Measurements from ENCODE around the gene CEP112.
A peak's percentile ranks its signal among the peaks of the same experiment; 100 is the strongest.

Gene CEP112

DNA sequence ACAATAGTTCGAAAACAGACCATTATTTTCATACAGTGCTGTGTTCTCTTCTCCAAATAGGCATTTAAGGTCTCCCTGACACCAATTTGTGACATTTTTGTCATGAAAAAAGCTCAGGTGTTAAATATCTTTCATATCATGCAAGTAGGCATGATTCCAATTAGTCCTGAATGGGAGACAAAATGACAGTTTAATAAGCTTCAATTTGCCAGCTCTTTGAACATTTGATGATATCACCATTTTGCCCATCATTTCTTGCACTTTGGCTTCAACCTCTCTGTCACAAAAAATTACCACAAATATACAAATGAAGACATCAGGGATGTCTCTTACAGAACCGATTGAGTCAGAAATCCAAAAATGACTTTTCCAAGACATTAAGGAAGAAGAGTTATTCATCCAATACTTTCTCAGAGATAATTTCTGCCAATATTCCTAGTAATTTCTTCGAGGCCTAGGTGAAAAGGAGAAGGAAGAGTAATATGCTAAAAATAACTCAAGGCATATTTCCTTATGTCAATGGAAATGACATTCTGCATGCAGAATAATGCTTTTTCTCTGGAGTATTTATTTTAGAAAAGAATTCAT, 298.1 kb downstream of the CEP112 start:
- DNase-seq (ENCODE audit: low read depth, low spot score) = no peak

DNA sequence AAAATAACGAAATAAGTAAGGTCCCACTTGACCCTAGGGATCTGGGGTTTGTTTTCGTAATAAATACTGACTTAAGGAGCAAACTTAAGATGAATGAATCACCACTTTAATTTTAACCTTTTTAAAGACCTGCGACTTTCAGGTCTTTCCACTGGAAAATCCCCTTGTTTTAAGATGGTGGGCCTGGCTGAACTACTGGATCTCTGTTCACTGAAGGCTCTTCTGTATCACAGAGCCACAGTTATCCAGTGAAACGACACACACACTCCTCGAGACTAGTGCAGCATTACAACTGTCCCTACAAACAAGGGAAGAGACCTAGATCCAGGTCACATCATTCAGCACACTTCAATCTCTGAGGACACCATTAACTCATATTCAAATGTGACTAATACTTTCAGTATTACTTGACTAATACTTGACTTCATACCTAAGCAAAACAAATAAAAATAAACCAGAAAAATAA, 299.0 kb downstream of the CEP112 start:
- DNase-seq (ENCODE audit: low read depth, low spot score) = no peak

GRCh38 chr17:65891231-65891735, 300.6 kb downstream of the CEP112 start:
- DNase-seq (ENCODE audit: low read depth, low spot score) = no peak

GRCh38 chr17:65888649-65889048, 303.3 kb downstream of the CEP112 start:
- DNase-seq (ENCODE audit: low read depth, low spot score) = peak; percentile 77

- peak; percentile 31 for DNase-seq (ENCODE audit: low read depth, low spot score)
Measured at GRCh38 chr17:65886315-65887245, 305.4 kb downstream of the CEP112 start.

DNA sequence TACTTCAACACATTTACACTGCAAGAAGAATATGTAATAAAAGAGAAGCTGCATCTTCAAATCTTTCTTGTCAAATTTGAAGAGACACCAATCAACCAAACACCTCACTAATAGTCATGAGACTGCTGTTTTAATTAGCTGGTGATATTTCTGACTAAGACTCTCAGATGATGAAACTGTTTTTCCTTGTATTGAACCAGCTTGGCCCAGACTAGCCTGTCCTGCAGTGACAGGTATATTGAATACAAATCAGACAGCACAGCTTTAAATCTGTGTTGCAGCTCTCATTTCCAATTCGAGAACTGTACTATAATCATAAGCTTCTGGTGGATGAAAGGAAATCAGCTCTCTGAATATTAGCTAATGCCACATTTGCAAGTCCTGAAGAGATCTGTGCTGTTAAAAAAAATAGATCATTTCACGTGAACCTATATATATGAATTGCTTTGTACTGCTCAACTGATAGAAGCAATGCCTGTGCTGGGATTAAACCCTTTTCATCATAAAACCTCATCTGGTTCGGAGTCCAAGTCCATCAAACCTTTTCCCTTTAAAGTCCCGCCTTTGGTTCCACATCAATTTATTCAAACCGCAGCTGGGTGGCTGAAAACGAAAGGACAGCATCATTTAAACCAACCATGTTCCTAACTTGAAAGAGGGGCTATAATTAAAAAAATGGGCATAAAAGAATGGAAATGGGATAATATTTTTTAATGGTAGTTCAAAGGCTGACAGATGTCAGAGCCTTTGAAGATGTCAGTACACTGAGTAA, 306.2 kb downstream of the CEP112 start:
- no peak for DNase-seq (ENCODE audit: low read depth, low spot score)

- no peak for DNase-seq (ENCODE audit: low read depth, low spot score)
Measured at GRCh38 chr17:65876985-65877384, 314.9 kb downstream of the CEP112 start.

DNA sequence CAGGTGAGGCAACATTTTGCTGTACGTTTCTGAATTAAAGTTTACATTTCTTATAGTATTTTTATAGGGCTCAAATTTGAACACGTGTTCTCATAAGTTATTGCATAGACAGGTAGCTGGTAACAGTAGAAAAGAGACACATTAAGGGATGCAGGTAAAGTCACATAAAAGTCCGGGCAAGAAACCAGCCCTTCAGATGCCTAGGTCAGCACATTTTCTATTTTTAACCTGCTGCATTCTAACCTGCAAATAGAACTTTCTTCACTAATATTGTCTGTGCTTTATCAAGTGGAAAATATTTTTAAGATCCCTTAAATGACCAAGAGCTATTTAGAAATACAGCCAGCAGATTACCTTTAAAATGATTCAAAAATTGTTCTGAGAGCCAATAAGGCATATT, 323.1 kb downstream of the CEP112 start:
- DNase-seq (ENCODE audit: low read depth, low spot score) = no peak

- DNase-seq (ENCODE audit: low read depth, low spot score) = no peak
Measured at GRCh38 chr17:65867014-65867413, 324.9 kb downstream of the CEP112 start.

DNA sequence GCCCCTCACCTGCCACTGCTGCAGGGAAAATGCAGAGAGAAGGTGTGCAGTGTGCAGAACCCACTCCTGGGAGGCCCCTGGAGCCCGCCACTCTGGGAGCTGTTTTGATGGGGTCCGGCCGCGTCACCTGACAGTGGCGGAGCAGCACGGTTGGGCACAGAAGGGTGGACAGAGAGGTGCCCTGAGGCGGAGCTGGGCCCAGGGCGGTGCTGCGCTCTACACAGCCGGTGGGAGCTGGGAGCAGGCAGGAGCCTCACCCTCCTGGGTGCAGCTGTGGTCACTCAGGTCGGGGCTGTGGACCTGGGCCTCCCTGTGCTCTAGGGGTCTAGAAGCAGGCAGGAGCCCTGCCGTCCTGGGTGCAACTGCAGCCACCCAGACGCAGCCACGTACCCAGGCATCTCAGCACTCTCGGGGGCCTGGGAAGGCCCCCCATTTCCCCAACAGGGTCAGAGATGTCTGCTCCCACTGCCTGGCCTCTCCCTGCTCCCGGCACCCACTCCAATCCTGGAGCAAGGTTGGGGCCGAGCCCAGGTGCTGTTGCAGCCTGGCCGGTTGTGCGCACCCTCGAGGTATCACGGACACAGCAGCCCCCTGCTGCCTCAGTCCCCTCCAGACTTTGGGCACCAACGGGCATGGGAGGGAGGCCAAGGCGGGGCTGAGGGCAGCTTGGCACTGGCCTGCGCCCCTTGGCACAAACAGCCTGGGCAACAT, 326.1 kb downstream of the CEP112 start:
- no peak for DNase-seq (ENCODE audit: low read depth, low spot score)

- no peak for DNase-seq (ENCODE audit: low read depth, low spot score)
Measured at GRCh38 chr17:65864394-65864793, 327.5 kb downstream of the CEP112 start.

- DNase-seq (ENCODE audit: low read depth, low spot score) = no peak
Measured at GRCh38 chr17:65857718-65858117, 334.2 kb downstream of the CEP112 start.

DNA sequence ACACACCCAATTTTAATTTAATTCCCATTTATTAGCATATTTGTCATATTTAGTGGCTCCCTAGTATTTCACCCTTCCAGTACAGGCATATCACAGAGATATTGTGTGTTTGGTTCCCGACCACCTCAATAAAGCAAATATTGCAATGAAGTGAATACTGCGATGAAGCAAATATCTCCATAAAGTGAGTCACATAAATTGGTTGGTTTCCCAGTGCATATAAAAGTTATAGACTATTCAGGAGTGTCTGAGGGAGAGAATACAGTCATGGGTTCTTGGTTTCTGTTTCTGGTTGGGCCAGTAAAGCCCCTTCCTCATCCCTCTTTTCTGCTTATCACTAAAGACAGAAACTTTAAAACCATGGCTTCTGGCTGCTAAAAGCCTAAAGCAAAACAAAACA, 335.1 kb downstream of the CEP112 start:
- no peak for DNase-seq (ENCODE audit: low read depth, low spot score)

GRCh38 chr17:65855675-65856074, 336.3 kb downstream of the CEP112 start:
- no peak for DNase-seq (ENCODE audit: low read depth, low spot score)

DNA sequence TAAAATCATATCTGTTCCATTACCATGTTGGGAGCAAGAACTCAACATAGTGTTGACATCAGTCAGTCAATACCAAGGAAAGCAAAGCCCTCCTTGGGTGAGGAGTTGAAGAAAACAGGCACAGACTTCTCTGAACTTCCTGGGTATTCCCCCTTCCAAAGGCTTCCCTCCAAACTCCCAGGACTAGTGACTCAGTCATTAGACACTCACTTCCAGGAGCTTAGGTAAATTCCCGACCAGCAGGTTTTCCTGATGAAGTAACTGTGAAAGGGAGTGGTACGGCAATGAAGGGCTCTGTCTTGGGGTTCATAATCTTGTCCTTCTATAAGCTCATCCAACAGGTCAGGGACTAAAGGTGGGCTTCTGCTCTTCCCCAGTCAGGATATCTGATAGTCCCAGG, 336.7 kb downstream of the CEP112 start:
- peak; percentile 56 for DNase-seq (ENCODE audit: low read depth, low spot score)

- DNase-seq (ENCODE audit: low read depth, low spot score) = no peak
Measured at GRCh38 chr17:65853816-65854215, 338.1 kb downstream of the CEP112 start.

- no peak for DNase-seq (ENCODE audit: low read depth, low spot score)
Measured at GRCh38 chr17:65852911-65853310, 339.0 kb downstream of the CEP112 start.

DNA sequence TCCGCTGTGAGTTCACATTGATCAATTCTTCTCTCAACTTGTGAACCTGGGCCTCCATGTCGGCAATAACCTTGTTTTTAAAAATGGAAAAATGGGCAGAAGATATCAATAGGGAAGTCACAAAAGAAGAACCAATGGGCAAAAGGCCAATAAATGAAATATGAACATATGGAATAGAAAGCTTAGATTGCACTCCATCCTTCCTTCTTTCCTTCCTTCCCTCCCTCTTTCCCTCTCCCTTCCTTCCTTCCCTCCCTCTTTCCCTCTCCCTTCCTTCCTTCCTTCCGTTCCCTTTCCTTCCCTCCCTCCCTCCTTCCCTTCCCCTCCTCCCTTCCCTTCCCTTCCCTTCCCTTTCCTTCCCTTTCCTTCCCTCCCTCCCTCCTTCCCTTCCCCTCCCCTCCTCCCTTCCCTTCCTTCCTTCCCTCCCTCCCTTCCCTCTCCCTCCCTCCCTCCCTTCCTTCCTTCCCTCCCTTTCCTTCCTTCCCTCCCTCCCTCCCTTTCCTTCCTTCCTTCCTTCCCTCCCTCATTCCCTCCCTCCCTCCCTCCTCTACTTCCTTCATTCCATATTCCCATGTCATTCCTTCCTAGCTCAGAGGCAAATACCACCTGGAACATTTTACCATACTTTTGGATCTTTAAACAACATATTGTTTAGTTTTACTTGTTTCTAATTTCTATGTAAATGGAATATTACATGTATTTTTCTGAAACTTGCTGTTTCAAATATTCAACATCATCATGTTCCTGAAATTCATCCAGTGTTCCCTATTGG, 339.8 kb downstream of the CEP112 start:
- DNase-seq (ENCODE audit: low read depth, low spot score) = no peak

GRCh38 chr17:65850486-65850885, 341.4 kb downstream of the CEP112 start:
- no peak for DNase-seq (ENCODE audit: low read depth, low spot score)

- no peak for DNase-seq (ENCODE audit: low read depth, low spot score)
Measured at GRCh38 chr17:65848751-65849150, 343.2 kb downstream of the CEP112 start.

DNA sequence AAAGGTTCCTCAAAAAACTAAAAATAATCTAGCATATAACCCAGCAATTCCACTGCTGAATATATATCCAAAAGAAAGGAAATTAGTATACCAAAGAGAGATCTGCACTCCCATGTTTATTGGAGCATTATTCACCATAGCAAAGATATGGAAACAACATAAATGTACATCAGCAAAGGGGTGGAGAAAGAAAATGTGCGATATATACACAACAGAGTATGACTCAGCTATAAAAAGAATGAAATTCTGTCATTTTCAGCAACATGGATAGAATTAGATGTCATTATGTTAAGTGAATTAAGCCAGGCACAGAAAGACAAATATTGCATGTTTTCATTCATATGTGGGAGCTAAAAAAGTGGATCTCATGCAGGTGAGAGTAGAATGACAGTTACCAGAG, 350.8 kb downstream of the CEP112 start:
- no peak for DNase-seq (ENCODE audit: low read depth, low spot score)
